Stomach (tissue), 9 donors: ENCODE data around the gene CARD16. TPM values are rescaled to one million over a fixed set of nuclear protein-coding genes. Genes with fewer than 3 reads are reported as not detected.

Source experiments
- DNase-seq, 2 donors: peaks; one replicate each; pipeline versions ENCODE4 v3.0.0 to v3.0.0-alpha.2; 2013 to 2019
- H3K27ac ChIP-seq, 5 donors: fragments of 200-600 bp in 4 of 5; sonication (generic) in 4 of 5; one replicate each; pipeline ENCODE4 v1.5.1; 2013 to 2019; ENCODE audit warnings: mild to moderate bottlenecking in 1 of 5, moderate library complexity in 1 of 5
- H3K27me3 ChIP-seq, 3 donors: fragments of 200-600 bp; sonication (generic); one replicate each; pipeline ENCODE4 v1.5.1; 2017 to 2019; ENCODE audit warnings: mixed run types in 1 of 3
- H3K36me3 ChIP-seq, 4 donors: fragments of 200-600 bp; sonication (generic); 1 replicate in 3 of 4; 2 replicates in 1 of 4; pipeline ENCODE4 v1.5.1; 2016 to 2019
- H3K4me1 ChIP-seq, 4 donors: fragments of 200-600 bp; sonication (generic); one replicate each; pipeline ENCODE4 v1.5.1; 2016 to 2019
- H3K4me3 ChIP-seq, 4 donors: fragments of 200-600 bp; sonication (generic) in 3 of 4; one replicate each; pipeline ENCODE4 v1.5.1; 2016 to 2019; ENCODE audit warnings: mild to moderate bottlenecking in 1 of 4
- H3K9me3 ChIP-seq, 4 donors: fragments of 200-600 bp; sonication (generic); one replicate each; pipeline ENCODE4 v1.5.1; 2016 to 2019
- CTCF ChIP-seq, 7 experiments: fragments of 450-650 bp in 4 of 7; fragments of 200-600 bp in 3 of 7; sonication (generic) in 3 of 7; IDR thresholded peaks; one replicate each; pipeline ENCODE4 v1.5.1; 2016 to 2019; ENCODE audit warnings: antibody characterized with exemption in 7 of 7, control low read depth in 2 of 7, mild to moderate bottlenecking in 1 of 7
- EP300 ChIP-seq: sonication (generic); formaldehyde crosslinking; IDR thresholded peaks from one replicate; pipeline ENCODE4 v1.6.1; 2017; ENCODE audit warnings: antibody characterized with exemption
- POLR2A ChIP-seq, 4 donors: fragments of 450-650 bp; IDR thresholded peaks; one replicate each; pipeline ENCODE4 v1.6.1; 2016; ENCODE audit warnings: antibody characterized with exemption in 4 of 4, control low read depth in 2 of 4, mild to moderate bottlenecking in 1 of 4, moderate library complexity in 1 of 4
- POLR2AphosphoS5 ChIP-seq, 3 donors: sonication (generic); formaldehyde crosslinking; IDR thresholded peaks; one replicate each; pipeline ENCODE4 v1.6.1; 2016; ENCODE audit warnings: antibody characterized with exemption in 3 of 3
- WGBS, 5 donors: extraction: QIAGEN DNeasy Blood & Tissue Kit in 3 of 5; methylation state at CpG; one replicate each; pipeline versions ENCODE4 v1.1.5 to v1.1.7; 2013 to 2018; 5-methylcytosine and 5-hydroxymethylcytosine counted together
- intact Hi-C: fragments of 100-400 bp; cut with DNase I; formaldehyde crosslinking; loops from one replicate; pipeline ENCODE4 v1.15.1; 2023; ENCODE audit warnings: low total_unique reads
- polyA plus RNA-seq, 3 donors: library from polyadenylated mRNA; stranded (reverse); fragments of 200-250 nt; gene quantifications; one replicate each; pipeline ENCODE4 v1.2.3, GENCODE V29; 2013
- total RNA-seq, 5 donors: library from RNA; depleted of rRNA; stranded (reverse); fragments of >200 nt; gene quantifications; one replicate each; pipeline versions ENCODE4 v1.1.0 to v1.2.3, GENCODE V29; 2014 to 2016
- donor health status: healthy with polysubstance abuse.
- donor health status: Bipolar disorder and iron deficiency.
- donor health status: healthy.

CARD16 gene
- total and polyA plus RNA-seq, 8 donors = 6.6 to 68.3 (median 52.0) TPM; not detected in 3

- no peak for TF ChIP-seq CTCF (IDR thresholded peaks at IDR 0.05)
- TF ChIP-seq POLR2A (IDR thresholded peaks at IDR 0.05) = no peak
- no peak for TF ChIP-seq POLR2AphosphoS5 (IDR thresholded peaks at IDR 0.05)
- no peak for TF ChIP-seq EP300
- no peak overlapping the region for H3K4me3 ChIP-seq
- intact Hi-C loops = no loop called here
- no peaks in the 10 kb centered on the region for H3K9me3 ChIP-seq
- no peak overlapping the region for H3K27ac ChIP-seq
- DNase-seq = no peak
- no peaks in the 10 kb centered on the region for H3K36me3 ChIP-seq
- H3K4me1 ChIP-seq = no peaks in the 10 kb centered on the region
- H3K27me3 ChIP-seq = no peaks in the 10 kb centered on the region
Measured at GRCh38 chr11:105007463-105007862, 37.7 kb downstream of the CARD16 start.

GRCh38 chr11:105005451-105005845 is 39.7 kb downstream of the CARD16 start:
- DNase-seq = no peak
- Histone ChIP-seq H3K27ac (no peak overlapping the region), H3K9me3 (no peaks in the 10 kb centered on the region), H3K27me3 (no peaks in the 10 kb centered on the region), H3K4me3 (no peak overlapping the region), H3K36me3 (no peaks in the 10 kb centered on the region), H3K4me1 (no peaks in the 10 kb centered on the region)
- intact Hi-C loops = no loop called here
- WGBS, 5 donors = 74 to 90% (median 80%) methylated on average over 3 of the region's 3 CpGs
- no peak for TF ChIP-seq CTCF (IDR thresholded peaks at IDR 0.05)
- no peak for TF ChIP-seq POLR2AphosphoS5 (IDR thresholded peaks at IDR 0.05)
- TF ChIP-seq POLR2A (IDR thresholded peaks at IDR 0.05) = no peak
- no peak for TF ChIP-seq EP300

GRCh38 chr11:105004021-105004420 is 41.1 kb downstream of the CARD16 start:
- H3K9me3 ChIP-seq = no peaks in the 10 kb centered on the region
- WGBS, 5 donors = 64 to 85% (median 79%) methylated on average over 3 of the region's 3 CpGs
- H3K27me3 ChIP-seq = no peaks in the 10 kb centered on the region
- DNase-seq = no peak
- H3K4me3 ChIP-seq = no peak overlapping the region
- no peaks in the 10 kb centered on the region for H3K4me1 ChIP-seq
- intact Hi-C loops = no loop called here
- no peaks in the 10 kb centered on the region for H3K36me3 ChIP-seq
- TF ChIP-seq CTCF (IDR thresholded peaks at IDR 0.05) (no peak), POLR2A (IDR thresholded peaks at IDR 0.05) (no peak), POLR2AphosphoS5 (IDR thresholded peaks at IDR 0.05) (no peak), EP300 (no peak)
- H3K27ac ChIP-seq = no peak overlapping the region

- WGBS, 5 donors = 60 to 91% (median 84%) methylated on average over 2 of the region's 2 CpGs
- no peak for TF ChIP-seq POLR2AphosphoS5 (IDR thresholded peaks at IDR 0.05)
- TF ChIP-seq EP300 = no peak
- Histone ChIP-seq H3K9me3 (no peaks in the 10 kb centered on the region), H3K27ac (no peak overlapping the region), H3K27me3 (no peaks in the 10 kb centered on the region), H3K4me3 (no peak overlapping the region), H3K36me3 (no peaks in the 10 kb centered on the region), H3K4me1 (no peaks in the 10 kb centered on the region)
- intact Hi-C loops = no loop called here
- no peak for DNase-seq
Measured at GRCh38 chr11:105003151-105003550, 42.0 kb downstream of the CARD16 start.

GRCh38 chr11:105000797-105001196 is 44.3 kb downstream of the CARD16 start:
- no peaks in the 10 kb centered on the region for H3K9me3 ChIP-seq
- H3K4me3 ChIP-seq = no peak overlapping the region
- DNase-seq = peak; percentile 4 to 29
- H3K4me1 ChIP-seq = no peaks in the 10 kb centered on the region
- intact Hi-C loops = no loop called here
- TF ChIP-seq CTCF (IDR thresholded peaks at IDR 0.05) (peak in 4 of 7 experiments; percentile 19 to 54 (median 38)), POLR2A (IDR thresholded peaks at IDR 0.05) (no peak), EP300 (no peak), POLR2AphosphoS5 (IDR thresholded peaks at IDR 0.05) (no peak)
- no peaks in the 10 kb centered on the region for H3K27me3 ChIP-seq
- no peaks in the 10 kb centered on the region for H3K36me3 ChIP-seq
- WGBS, 5 donors = 78 to 83% (median 80%) methylated on average over 7 of the region's 7 CpGs
- no peak overlapping the region for H3K27ac ChIP-seq
